ENCODE measurements around the gene MICALL1.
"Not testable (repeated sequence)": the region's sequence is repeated elsewhere in the genome, so short reads cannot be mapped to it uniquely, and the experiment has no call there.

The MICALL1 gene

DNA sequence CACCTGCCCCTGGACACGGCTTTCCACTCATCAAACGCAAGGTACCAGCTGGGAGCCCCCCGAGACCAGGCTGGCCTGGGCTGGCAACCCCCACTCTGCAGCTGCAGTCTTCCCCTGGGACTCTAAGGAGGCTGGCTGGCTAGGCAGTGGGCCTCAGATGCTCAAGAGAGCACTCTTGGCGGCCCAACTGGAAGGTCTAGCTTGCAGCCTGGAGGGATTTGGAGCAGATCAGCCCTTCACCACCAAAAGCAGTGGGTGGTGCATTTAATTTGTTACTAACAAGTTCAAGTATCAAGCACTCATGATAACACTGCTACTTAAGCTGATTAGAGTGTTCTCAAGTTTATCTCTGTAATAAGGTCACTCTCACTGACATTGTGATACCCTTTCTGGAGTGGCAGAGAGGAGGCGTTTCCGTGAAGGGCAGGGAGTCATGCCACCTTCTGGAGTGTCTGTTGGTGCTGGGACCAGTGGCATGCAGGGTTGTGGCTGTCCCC, 25.8 kb downstream of the MICALL1 start:
- no peak for DNase-seq

GRCh38 chr22:37932401-37932800, 26.3 kb downstream of the MICALL1 start:
- no peak for DNase-seq

DNA sequence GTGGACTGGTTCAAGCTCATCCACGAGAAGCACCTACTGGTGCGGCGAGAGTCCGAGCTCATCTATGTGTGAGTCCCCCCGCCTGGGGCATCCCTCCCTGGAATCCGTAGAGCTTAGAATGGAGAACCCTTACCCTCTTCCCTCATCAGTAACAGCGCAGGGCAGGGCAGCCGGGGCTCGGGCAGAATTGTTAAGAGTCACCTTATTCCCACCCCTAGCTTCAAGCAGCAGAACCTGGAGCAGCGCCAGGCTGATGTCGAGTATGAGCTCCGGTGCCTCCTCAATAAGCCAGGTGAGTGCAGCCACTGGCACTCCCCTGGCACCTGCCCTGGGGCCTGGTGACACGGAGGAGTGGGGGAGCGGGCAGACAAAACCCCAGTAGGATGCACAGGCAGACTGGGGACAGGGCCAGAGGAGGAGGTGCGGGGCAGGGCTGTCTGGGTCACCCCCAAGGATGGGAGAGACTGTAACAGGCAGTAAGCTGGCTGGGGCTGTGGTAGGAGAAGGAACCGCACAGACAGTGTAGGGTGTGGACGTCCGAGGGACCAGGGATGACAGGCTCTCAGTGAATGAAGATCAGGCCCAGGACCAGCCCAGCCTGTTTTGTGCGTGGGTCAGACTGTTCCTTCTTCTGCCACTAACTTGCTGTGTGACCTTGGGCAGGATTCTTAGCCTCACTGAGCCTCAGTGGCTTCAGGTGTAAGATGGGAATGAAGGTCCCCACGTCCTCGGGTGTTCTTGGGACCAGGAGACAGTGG, 26.9 kb downstream of the MICALL1 start:
- DNase-seq: no peak

- peak; percentile 81 for DNase-seq
Measured at GRCh38 chr22:37933711-37934376, 27.7 kb downstream of the MICALL1 start.

DNA sequence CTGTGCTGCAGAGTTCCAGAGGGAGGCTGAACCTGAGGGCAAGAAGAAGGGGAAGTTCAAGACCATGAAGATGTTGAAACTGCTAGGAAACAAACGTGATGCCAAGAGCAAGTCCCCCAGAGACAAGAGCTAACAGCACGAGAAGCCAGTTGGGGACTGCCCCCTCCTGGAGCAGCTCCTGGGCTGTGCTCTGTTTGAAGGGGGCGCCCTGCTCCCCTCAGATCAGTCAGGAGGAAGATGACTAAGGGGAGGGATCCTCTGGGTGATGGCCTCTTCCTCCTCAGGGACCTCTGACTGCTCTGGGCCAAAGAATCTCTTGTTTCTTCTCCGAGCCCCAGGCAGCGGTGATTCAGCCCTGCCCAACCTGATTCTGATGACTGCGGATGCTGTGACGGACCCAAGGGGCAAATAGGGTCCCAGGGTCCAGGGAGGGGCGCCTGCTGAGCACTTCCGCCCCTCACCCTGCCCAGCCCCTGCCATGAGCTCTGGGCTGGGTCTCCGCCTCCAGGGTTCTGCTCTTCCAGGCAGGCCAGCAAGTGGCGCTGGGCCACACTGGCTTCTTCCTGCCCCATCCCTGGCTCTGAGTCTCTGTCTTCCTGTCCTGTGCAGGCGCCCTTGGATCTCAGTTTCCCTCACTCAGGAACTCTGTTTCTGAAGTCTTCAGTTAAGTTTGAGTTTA, 34.7 kb downstream of the MICALL1 start:
- no peak for DNase-seq

GRCh38 chr22:37942133-37942532, 36.0 kb downstream of the MICALL1 start:
- no peak for DNase-seq

DNA sequence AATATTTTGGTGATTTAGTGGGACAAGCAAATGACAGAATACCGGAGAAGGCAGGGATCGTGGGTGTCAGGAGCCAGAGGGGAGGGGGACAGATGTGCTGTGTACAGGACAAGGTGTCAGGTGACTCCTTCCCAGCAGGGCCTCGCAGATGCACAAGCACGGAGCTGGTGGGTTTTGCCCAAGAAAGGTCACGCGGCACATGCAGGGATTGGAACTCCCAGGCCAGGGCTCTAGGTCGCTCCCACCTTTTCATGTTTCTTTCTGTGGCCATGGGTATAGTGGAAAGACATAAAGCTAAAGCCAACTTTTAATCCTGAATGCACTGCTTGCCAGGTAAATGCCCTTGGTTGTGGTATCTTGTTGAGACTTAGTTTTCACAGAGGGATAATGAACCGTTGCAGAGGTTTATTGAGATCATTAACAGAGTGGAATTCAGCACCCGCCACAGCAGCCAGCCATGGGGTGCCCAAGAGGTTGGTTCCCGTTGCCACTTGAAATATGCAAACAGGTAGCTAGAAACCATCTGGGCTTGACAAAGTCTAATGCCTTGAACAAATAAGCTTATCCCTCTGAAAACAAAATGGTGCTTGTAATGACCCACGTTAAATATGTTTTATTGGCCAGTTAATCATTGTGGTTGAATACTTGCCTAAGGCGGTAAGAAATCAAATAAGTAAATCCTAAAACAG, 37.2 kb downstream of the MICALL1 start:
- DNase-seq: no peak

DNA sequence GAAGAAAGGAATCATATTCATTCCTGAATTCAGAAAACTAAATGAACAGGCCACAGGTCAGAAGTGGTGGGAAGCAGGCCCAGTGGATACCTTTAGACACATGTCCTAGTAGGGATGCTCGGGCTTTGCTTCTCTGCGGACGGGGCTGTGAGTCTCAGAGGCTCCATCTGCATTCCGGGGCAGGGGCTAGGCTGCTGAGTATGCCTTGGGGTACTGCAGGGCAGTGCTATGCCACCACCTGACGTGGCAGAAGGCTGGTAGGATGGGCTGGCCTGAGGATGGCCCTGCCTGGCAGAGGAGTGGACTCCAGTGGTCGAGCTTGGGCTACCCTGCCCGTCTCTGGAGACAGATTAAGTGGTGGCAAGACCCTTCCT, 37.7 kb downstream of the MICALL1 start:
- DNase-seq: no peak

GRCh38 chr22:37944423-37944822, 38.3 kb downstream of the MICALL1 start:
- not testable (repeated sequence) for DNase-seq

GRCh38 chr22:37947142-37947795, 41.2 kb downstream of the MICALL1 start:
- not testable (repeated sequence) for DNase-seq

DNA sequence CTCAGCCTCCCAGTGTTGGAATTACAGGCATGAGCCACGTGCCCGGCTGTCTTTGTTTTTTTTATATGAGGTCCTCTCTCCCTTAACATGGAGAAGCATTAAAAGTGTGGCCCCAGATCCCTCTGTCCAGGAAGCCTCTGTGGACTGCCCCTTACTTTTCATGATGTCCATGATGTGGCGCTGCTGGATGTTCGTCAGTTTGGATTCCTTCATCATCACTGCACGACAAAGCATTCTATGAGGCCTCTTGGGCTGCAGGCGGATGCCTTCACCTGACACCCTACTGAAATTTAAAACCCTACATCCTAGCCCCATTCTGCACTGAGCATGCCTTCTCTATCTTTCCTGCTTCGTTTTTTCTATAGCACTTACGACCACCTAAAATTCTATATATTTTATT, 45.2 kb downstream of the MICALL1 start:
- no peak for DNase-seq

DNA sequence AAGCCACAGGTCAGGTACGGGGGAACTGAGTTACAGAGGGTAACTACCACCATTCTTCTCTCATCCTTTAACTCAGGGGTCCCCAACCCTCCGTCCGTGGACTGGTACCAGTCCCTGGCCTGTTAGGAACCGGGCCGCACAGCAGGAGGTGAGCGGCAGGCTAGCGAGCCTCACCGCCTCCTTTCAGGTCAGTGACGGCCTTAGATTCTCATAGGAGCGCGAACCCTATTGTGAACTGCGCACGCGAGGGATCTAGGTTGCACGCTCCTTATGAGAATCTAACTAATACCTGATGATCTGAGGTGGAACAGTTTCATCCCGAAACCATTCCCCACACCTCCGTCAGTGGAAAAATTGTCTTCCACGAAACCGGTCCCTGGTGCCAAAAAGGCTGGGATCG, 46.5 kb downstream of the MICALL1 start:
- not testable (repeated sequence) for DNase-seq

DNA sequence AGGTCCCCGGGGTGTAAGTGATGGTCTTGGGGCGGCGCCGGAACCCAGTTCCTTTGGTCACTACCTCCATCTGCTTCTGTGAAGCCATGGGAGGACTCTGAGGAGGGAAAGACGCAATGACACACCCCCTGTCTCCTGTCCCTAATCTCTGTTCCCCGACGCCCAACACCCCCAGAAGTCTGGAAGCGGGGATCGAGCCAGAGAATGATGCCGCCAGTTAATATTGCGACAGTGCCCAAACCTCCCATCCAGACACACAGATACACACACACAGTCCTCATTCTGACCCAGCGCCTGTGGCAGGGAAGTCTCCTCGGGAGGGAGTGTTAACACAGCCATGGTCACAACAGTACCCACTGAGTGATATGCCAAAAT, 47.0 kb downstream of the MICALL1 start:
- DNase-seq: no peak

- peak; percentile 97 for DNase-seq
Measured at GRCh38 chr22:37953437-37954179, 47.5 kb downstream of the MICALL1 start, which contains the start of the genes C22orf23 and POLR2F. Gene C22orf23 (minus strand): TSS chr22:37953601. CDS start chr22:37953149, 452 bp downstream. Gene POLR2F (plus strand): TSS chr22:37953699. CDS start chr22:37953788, 89 bp downstream.

- no peak for DNase-seq
Measured at GRCh38 chr22:37954686-37955085, 48.6 kb downstream of the MICALL1 start.

DNA sequence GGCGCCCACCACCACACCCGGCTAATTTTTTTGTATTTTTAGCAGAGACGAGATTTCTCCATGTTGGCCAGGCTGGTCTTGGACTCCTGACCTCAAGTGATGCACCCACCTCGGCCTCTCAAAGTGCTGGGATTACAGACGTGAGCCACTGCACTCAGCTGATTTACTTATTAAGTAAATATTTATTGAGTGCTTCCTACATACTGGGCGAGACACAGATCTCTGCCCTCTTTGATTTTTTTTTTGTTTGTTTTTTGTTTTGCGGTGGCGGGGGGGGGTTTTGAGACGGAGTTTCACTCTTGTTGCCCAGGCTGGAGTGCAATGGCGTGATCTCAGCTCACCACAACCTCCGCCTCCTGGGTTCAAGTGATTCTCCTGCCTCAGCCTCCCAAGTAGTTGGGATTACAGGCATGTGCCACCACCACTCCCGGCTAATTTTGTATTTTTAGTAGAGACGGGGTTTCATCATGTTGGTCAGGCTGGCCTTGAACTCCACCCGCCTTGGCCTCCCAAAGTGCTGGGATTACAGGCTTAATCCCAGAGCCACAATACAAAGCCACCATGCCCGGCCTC, 49.8 kb downstream of the MICALL1 start:
- not testable (repeated sequence) for DNase-seq

DNA sequence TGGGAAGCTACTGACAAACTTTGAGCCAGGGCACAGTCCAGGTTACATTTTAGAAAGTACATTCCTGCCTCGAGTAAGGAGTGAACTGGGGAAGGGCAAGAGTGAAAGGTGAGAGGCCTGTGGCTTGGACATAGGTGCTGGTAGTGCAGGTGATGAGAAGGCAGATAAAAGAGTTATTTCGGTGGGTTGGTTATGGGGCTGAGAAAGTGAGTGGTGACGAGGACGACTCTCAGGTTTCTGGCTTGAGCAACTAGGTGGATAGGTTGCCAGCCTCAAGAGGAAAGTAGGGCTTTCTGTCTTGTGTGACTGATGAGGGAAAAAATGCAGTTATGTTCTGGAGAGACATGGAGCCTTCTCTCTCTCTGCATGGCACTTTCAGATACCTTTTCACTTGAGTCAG, 51.1 kb downstream of the MICALL1 start:
- DNase-seq: no peak

DNA sequence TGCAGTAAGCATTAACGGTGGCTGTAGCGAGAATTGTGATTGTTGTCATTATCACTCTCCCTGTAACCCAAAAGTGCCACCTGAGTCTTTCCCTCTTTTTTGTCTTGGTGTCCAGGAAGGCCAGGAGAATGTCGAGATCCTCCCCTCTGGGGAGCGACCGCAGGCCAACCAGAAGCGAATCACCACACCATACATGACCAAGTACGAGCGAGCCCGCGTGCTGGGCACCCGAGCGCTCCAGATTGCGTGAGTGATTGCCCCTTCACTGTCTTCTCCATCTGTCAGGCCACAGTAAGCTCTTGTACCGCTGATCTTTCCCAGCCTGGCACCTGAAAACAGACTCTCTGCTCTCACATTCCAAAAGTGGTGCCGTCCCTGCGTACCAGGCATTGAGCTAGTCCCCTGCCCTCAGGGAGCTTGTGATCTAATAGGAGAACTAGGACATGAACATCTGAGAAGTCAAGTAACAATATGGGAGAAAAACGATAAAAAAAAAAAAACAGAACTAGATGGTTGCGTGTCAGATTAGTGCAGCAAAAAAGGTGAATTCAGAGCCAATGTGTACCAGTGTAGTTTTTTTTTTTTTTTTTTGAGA, 53.2 kb downstream of the MICALL1 start:
- DNase-seq: no peak

GRCh38 chr22:37961062-37961461, 55.0 kb downstream of the MICALL1 start:
- DNase-seq: no peak

- no peak for DNase-seq
Measured at GRCh38 chr22:37965940-37966664, 60.0 kb downstream of the MICALL1 start.
